H54 (cell line): ENCODE measurements around the gene CDC23.

ENCODE experiments used
- DNase-seq: peaks from one replicate; pipeline ENCODE4 v3.0.0; 2011; ENCODE audit warnings: low spot score, mixed read lengths; ENCODE audit not compliant: insufficient read length
- FAIRE-seq: peaks from 3 replicates; lab custom pipeline; 2011; peaks lifted over from hg19 to GRCh38; lab: Jason Lieb, UNC
- POLR2A ChIP-seq: IDR thresholded peaks from 2 replicates; pipeline ENCODE4 v1.6.1; 2011; ENCODE audit warnings: low read depth, mild to moderate bottlenecking, low read length

CDC23 gene

GRCh38 chr5:138141734-138142133 lies 71.4 kb downstream of the CDC23 start:
- FAIRE-seq (no peak), DNase-seq (no peak)
- TF ChIP-seq POLR2A, result no peak

DNA sequence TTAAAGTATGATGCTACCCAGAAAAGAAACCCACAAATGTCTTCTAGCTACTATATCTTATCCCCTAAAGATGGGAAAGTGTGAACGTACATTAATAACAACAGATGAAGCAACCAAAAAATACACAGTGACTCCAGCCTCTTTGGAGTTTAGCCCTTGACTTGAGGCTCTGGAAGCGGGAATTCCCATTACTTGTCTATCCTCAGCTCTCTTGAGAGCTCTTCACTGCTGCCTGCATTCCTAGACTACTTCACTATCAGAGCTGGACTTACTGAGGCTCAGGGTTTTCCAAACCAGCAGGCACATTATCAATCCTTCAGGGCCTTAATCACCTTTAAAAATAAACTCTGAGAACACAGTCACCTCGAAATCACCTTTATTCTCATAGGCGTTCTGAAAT lies 72.9 kb downstream of the CDC23 start:
- DNase-seq, result no peak
- TF ChIP-seq POLR2A, result no peak
- FAIRE-seq, result no peak

DNA sequence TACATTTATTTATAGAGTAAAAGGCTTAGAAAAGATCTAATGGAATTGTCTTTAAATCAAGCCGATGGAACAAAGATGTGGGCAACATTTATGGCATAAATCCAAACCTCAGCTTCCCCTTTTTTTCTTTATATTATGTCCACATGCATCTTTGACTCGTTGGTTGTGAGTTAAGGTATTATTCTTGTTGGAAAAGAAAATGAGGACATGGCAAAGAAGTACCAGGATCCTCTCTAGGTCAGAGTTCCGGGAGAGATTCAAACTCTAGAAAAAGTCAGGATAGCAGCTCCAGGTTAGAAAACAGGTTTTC lies 73.4 kb downstream of the CDC23 start:
- no peak for TF ChIP-seq POLR2A
- FAIRE-seq (no peak), DNase-seq (no peak)

- no peak for FAIRE-seq
- no peak for DNase-seq
- TF ChIP-seq POLR2A, result no peak
Observed at GRCh38 chr5:138138949-138139780, 74.0 kb downstream of the CDC23 start, which contains the start of gene NME5. Gene NME5, minus strand, starts transcription at chr5:138139428. Its CDS starts 648 bp downstream, at chr5:138138780.
